Measurements from ENCODE around the gene PRDX5.

PRDX5 gene

GRCh38 chr11:64290352-64291261, 27.3 kb upstream of the PRDX5 start:
- DNase-seq: no peak

- DNase-seq: no peak
These were observed 26.6 kb upstream of the PRDX5 start, which contains the start of gene KCNK4 for GRCh38 chr11:64291262-64291751. Gene KCNK4 (plus strand): TSS chr11:64291302. CDS start chr11:64293019, 1,717 bp downstream.

- no peak for DNase-seq
These were observed 26.0 kb upstream of the PRDX5 start for GRCh38 chr11:64291752-64292459.

GRCh38 chr11:64292460-64293254, 25.3 kb upstream of the PRDX5 start:
- no peak for DNase-seq

GRCh38 chr11:64294774-64295173, 23.1 kb upstream of the PRDX5 start:
- no peak for DNase-seq

GRCh38 chr11:64295760-64296159, 22.2 kb upstream of the PRDX5 start:
- DNase-seq: no peak

GRCh38 chr11:64296236-64296635, 21.7 kb upstream of the PRDX5 start:
- no peak for DNase-seq

GRCh38 chr11:64296830-64297698, 20.9 kb upstream of the PRDX5 start:
- DNase-seq: no peak

GRCh38 chr11:64297699-64298358, 20.1 kb upstream of the PRDX5 start:
- no peak for DNase-seq

- no peak for DNase-seq
These were observed 18.7 kb upstream of the PRDX5 start for GRCh38 chr11:64298966-64299846.

GRCh38 chr11:64299847-64300648, 17.9 kb upstream of the PRDX5 start, which contains the start of gene CATSPERZ:
Gene CATSPERZ (plus strand): TSS chr11:64300358. CDS start chr11:64300411, 53 bp downstream.
- DNase-seq: no peak

GRCh38 chr11:64303109-64304031, 14.6 kb upstream of the PRDX5 start:
- no peak for DNase-seq

- no peak for DNase-seq
These were observed 13.9 kb upstream of the PRDX5 start for GRCh38 chr11:64304032-64304315.

GRCh38 chr11:64304316-64305072, 13.4 kb upstream of the PRDX5 start:
- peak; percentile 97 for DNase-seq

- peak; percentile 99 for DNase-seq
These were observed 12.7 kb upstream of the PRDX5 start, which contains the start of gene ESRRA for GRCh38 chr11:64305075-64305690. Gene ESRRA (plus strand): TSS chr11:64305524. CDS start chr11:64307180, 1,656 bp downstream.

- peak; percentile 50 for DNase-seq
These were observed 12.0 kb upstream of the PRDX5 start for GRCh38 chr11:64305691-64306562.
